ENCODE data around the gene ZNF708.
"Not testable (repeated sequence)": the region's sequence is repeated elsewhere in the genome, so short reads cannot be mapped to it uniquely, and the experiment has no call there.

The ZNF708 gene
- 36.8 to 51.8 (median 44.4) reads per million in 4 experiments for total RNA-seq

DNA sequence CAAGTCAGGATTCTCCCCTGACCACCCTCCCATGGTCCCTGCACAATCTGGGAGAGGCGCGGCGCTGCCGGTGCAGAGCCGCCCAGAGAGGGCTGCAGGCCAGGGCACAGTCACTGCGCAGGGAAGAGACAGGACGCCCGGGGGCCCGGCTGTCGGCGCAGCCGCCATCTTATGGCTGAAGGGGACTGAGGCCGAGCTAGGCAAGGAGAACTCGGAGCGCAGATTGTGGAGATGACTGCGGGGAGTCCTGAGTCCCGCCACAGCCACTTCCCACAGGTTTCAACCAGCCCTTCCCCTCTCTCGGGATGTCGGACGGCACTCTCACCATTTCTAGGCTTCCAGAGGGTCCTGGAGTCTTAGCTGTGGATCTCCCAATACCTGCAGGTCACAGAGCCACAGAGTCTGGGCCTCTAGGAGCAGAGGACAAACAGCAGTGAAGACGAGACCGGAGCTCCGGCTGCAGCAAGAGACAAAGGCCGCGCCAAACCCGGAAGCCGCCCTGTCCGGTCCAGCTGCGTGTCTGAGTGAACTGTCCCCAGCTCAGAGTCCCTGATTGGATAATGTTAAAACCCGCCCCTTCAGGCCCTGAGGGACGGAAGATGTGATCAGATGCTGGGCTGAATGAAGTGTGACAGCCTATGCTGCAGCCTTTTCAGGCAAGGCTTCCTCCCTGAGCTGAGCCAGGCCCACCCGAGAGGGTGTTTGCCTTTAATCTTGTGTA is at the start of gene ZNF708:
ZNF708 (minus strand) TSS at position 526 of the 721 bp plus-strand sequence; CDS start at position 328, 198 bp downstream.
- peak; percentile 51 for DNase-seq

- no peak for DNase-seq
Measured at GRCh38 chr19:21362291-21362690, 33.1 kb upstream of the ZNF708 start.

GRCh38 chr19:21358768-21359451 is 29.7 kb upstream of the ZNF708 start, which contains the start of gene ZNF738:
Gene ZNF738, plus strand, starts transcription at chr19:21359000. Its CDS starts 141 bp downstream, at chr19:21359141.
- peak; percentile 77 for DNase-seq

- no peak for DNase-seq
Measured at GRCh38 chr19:21352830-21353229, 23.6 kb upstream of the ZNF708 start.

GRCh38 chr19:21344841-21345240 is 15.6 kb upstream of the ZNF708 start:
- not testable (repeated sequence) for DNase-seq

GRCh38 chr19:21335721-21336120 is 6.5 kb upstream of the ZNF708 start:
- DNase-seq: no peak

DNA sequence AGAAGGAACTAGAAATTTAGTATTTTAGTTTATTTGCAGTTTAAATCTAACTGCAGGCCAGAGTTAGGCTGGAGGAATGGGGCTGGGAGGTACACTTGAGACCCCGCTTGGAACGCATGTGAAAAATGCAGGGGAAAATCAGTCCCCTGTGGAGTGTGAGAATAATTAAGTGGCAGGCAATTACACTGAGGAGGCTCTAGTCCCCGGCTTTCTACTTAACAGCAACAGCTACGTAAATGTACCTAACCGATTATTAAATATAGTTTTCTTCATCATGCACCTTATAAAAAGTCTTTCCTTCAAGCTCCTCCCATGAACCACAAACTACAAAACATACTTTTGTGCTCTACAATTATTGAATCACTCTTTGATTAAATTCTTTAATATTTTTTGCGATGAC is 804 bp downstream of the ZNF708 start:
- no peak for DNase-seq

DNA sequence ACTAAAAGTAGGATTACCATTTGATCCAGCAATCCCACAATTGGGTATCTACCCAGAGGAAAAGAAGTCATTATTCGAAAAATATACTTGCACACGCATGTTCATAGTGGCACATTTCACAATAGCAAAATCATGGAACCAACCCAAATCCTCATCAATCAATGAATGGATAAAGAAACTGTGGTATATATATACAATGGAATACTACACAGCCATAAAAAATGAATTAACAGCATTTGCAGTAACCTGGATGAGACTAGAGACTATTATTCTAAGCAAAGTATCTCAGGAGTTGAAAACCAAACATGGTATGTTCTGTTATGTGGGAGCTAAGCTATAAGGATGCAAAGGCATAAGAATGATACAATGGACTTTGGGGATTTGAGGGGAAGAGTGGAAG is 3.0 kb downstream of the ZNF708 start:
- no peak for DNase-seq

GRCh38 chr19:21323000-21323399 is 6.2 kb downstream of the ZNF708 start:
- DNase-seq: no peak

- DNase-seq: no peak
Measured at GRCh38 chr19:21322528-21322927, 6.7 kb downstream of the ZNF708 start.

- DNase-seq: no peak
Measured at GRCh38 chr19:21321996-21322395, 7.2 kb downstream of the ZNF708 start.

DNA sequence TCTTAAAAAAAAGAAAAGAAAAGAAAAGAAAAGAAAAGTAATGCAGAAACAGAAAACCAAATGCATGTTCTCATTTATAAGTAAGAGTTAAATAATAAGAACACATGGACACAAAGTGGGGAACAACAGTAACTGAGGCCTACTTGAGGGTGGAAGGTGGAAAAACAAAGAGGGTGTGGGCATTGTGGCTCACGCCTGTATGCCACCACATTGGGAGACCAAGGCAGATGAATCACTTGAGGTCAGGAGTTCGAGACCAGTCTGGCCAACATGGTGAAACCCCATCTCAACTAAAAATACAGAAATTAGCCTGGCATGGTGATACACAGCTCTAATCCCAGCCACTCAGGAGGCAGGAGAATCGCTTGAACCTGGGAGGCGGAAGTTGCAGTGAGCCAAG is 8.1 kb downstream of the ZNF708 start:
- DNase-seq: no peak

GRCh38 chr19:21317821-21318220 is 11.4 kb downstream of the ZNF708 start:
- DNase-seq: no peak

GRCh38 chr19:21314676-21315075 is 14.5 kb downstream of the ZNF708 start:
- DNase-seq: no peak

DNA sequence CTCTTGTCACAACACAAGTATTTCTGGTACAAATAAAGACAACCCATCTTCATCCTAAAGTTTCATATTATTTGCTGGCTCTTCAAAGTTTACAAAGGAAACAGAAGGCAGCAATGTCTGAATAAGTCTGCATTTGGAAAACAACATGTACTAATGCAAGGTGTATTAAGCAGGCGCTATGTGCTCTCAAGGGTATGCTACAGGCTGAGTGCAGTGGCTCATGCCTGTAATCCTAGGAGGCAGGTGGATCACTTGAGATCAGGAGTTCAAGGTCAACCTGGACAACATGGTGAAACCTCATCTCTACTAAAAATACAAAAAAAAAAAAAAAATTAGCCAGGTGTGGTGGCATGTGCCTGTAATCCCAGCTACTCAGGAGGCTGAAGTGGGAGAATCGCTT is 16.4 kb downstream of the ZNF708 start:
- not testable (repeated sequence) for DNase-seq

DNA sequence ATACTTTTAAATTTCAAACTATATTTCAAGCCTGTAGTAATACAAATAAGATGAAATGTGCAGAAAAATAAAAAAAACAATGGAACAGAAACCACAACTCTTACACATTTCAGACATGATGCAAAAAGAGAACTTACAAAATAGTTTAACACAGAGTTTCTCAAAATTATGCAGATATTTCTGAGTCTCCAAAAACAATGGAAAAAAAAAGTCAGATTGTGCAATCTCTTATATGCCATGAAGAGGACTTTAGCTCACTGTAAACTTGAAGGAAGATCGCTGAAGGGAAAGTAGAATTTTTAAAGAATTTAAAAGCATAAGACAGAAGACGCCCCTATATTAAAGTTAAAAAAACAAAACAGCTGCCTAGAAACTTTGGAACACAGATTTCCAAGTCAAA is 20.4 kb downstream of the ZNF708 start:
- no peak for DNase-seq

DNA sequence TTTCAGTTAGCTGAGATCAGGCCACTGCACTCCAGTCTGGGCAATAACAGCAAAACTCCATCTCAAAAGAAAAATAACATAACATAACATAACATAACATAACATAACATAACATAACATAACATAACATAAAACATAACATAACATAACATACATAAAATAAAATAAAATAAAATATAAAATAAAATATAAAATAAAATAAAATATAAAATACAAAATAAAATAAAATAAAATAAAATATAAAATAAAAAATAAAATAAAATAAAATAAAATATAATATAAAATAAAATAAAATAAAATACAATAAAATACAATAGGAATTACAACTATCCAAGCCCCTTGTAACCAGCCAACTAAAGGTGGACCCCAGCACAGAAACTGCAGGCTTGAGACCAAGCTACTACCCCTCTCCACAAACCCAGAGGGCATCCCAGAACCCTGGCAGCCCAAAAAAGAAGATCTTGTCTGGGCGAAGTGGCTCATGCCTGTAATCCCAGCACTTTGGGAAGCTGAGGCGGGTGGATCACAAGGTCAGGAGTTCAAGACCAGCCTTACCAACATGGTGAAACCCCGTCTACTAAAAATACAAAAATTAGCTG is 22.2 kb downstream of the ZNF708 start:
- DNase-seq: not testable (repeated sequence)

DNA sequence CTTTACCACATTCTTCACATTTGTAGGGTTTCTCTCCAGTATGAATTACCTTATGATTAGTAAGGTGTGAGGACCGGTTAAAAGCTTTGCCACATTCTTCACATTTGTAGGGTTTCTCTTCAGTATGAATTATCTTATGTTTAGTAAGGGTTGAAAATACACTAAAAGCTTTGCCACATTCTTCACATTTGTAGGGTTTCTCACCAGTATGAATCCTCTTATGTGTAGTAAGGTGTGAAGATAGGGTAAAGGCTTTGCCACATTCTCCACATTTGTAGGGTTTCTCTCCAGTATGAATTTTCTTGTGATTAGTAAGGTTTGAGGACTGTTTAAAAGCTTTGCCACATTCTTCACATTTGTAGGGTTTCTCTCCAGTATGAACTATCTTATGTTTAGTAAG is 35.4 kb downstream of the ZNF708 start:
- not testable (repeated sequence) for DNase-seq

DNA sequence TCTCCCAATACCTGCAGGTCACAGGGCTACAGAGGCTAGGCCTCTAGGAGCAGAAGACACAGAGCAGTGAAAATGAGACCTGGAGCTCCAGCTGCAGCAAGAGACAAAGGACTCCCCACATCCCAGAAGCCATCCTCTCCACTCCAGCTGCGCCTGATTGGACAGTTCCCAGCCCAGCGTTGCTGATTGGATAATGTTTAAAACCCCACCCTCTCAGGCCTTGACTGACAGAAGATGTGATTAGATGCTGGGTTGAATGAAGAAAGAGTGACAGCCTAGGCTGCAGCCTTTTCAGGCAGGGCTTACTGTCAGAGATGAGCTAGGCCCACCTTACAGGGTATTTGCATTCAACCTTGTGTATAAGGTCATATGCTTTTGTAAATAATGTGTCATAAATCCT is 59.4 kb downstream of the ZNF708 start:
- no peak for DNase-seq

DNA sequence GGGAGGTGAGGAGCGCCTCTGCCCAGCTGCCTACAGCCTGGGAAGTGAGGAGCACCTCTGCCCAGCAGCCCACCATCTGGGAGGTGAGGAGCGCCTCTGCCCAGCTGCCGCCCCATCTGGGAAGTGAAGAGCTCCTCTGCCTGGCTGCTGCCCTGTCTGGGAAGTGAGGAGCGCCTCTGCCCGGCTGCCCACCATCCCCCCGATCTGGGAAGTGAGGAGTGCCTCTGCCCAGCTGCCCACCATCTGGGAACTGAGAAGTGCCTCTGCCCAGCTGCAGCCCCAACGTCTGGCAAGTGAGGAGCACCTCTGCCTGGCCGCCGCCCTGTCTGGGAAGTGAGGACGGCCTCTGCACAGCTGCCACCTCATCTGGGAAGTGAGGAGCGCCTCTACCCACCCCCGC is 64.3 kb downstream of the ZNF708 start:
- no peak for DNase-seq

DNA sequence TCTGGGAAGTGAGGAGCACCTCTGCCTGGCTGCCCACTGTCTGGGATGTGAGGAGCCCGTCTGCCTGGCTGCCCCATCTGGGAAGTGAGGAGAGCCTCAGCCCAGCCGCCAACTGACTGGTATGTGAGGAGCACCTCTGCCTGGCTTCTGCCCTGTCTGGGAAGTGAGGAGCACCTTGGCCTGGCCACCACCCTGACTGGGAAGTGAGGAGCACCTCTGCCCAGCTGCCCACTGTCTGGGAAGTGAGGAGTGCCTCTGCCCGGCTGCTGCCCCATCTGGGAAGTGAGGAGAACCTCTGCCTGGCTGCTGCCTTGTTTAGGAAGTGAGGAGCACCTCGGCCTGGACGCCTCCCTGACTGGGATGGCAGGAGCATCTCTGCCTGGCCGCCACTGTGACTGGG is 64.8 kb downstream of the ZNF708 start:
- DNase-seq: no peak

DNA sequence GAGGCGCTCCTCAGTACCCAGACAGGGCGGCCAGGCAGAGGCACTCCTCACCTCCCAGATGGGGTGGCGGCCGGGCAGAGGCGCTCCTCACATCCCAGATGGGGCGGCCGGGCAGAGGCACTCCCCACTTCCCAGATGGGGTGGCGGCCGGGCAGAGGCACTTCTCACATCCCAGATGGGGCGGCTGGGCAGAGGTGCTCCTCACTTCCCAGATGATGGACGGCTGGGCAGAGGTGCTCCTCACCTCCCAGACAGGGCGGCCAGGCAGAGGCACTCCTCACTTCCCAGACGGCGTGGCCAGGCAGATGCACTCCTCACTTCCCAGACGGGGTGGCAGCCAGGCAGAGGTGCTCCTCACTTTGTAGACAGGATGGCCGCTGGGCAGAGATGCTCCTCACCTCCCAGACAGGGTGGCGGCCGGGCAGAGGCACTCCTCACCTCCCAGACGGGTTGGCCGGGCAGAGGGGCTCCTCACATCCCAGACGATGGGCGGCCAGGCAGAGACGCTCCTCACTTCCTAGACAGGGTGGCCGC is 68.3 kb downstream of the ZNF708 start:
- not testable (repeated sequence) for DNase-seq

DNA sequence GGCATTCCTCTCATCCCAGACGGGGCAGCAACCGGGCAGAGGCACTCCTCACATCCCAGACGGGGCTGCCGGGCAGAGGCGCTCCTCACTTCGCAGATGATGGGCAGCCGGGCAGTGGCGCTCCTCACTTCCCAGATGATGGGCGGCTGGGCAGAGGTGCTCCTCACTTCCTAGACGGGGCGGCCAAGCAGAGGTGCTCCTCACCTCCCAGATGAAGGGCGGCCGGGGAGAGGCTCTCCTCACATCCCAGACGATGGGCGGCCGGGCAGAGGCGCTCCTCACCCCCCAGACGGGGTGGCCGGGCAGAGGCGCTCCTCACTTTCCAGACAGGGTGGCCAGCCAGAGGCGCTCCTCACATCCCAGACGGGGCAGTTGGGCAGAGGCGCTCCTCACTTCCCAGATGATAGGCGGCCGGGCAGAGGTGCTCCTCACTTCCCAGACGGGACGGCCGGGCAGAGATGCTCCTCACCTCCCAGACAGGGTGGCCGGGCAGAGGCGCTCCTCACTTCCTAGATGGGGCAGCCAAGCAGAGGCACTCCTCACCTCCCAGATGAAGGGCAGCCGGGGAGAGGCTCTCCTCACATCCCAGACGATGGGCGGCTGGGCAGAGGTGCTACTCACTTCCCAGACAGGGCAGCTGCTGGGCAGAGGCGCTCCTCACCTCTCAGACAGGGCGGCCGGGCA is 68.9 kb downstream of the ZNF708 start:
- no peak for DNase-seq

Data from effector CD8-positive, alpha-beta T cell (primary cell).